ENCODE data around the gene TOX3.

DNA sequence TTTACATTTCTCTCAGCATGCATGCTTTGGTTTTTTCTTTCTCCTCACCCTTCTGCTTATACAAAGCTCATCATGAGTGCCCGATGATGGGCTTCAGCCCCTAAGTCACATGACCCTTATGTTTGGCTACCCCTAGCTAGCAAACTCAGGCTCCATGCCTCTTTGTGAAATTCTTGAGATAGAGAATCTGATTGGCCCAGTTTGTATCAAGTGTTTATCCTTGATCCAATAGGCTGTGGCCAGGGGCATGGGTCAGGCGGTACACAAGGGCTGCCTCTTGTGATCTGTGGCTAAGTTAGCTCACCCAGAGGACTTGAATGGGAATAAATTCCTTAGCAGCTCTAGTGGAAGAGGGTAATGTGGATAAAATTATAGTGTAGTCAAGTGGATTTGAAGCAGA, 11.5 kb upstream of the TOX3 start:
- TF ChIP-seq, protein P1, sequence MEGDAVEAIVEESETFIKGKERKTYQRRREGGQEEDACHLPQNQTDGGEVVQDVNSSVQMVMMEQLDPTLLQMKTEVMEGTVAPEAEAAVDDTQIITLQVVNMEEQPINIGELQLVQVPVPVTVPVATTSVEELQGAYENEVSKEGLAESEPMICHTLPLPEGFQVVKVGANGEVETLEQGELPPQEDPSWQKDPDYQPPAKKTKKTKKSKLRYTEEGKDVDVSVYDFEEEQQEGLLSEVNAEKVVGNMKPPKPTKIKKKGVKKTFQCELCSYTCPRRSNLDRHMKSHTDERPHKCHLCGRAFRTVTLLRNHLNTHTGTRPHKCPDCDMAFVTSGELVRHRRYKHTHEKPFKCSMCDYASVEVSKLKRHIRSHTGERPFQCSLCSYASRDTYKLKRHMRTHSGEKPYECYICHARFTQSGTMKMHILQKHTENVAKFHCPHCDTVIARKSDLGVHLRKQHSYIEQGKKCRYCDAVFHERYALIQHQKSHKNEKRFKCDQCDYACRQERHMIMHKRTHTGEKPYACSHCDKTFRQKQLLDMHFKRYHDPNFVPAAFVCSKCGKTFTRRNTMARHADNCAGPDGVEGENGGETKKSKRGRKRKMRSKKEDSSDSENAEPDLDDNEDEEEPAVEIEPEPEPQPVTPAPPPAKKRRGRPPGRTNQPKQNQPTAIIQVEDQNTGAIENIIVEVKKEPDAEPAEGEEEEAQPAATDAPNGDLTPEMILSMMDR (IDR thresholded peaks at IDR 0.05), result no peak
- TF ChIP-seq ZFX (IDR thresholded peaks at IDR 0.05; ENCODE audit: borderline replicate concordance), result no peak
